K562 (cell line): ENCODE measurements around the gene DACT3. TPM values are rescaled to one million over a fixed set of nuclear protein-coding genes. Genes with fewer than 3 reads are reported as not detected.
A peak's percentile ranks its signal among the peaks of the same experiment; 100 is the strongest.

ENCODE experiments used
- ARID1B ChIP-seq: fragments of 450-650 bp; IDR thresholded peaks from 2 replicates; pipeline ENCODE4 v1.6.1; 2016; ENCODE audit warnings: antibody characterized with exemption, mild to moderate bottlenecking, inconsistent platforms
- CTBP1 ChIP-seq: fragments of 450-650 bp; IDR thresholded peaks from 2 replicates; pipeline ENCODE4 v1.6.1; 2016; ENCODE audit warnings: borderline replicate concordance
- EGR1 ChIP-seq: fragments of 450-650 bp; conservative IDR thresholded peaks from 2 replicates; pipeline ENCODE4 v1.6.1; 2017; ENCODE audit warnings: mild to moderate bottlenecking
- FOXK2 ChIP-seq, 2 experiments: fragments of 450-650 bp; IDR thresholded peaks in 1 of 2; conservative IDR thresholded peaks in 1 of 2; 2 replicates each; pipeline ENCODE4 v1.6.1; 2016; ENCODE audit warnings: low read depth in 2 of 2, mild to moderate bottlenecking in 1 of 2
- HDAC1 ChIP-seq, 2 experiments: fragments of 450-650 bp; IDR thresholded peaks; 2 replicates each; pipeline ENCODE4 v1.6.1; 2016 to 2017; ENCODE audit warnings: inconsistent platforms in 1 of 2, mild to moderate bottlenecking in 1 of 2, moderate library complexity in 1 of 2
- HDAC3 ChIP-seq: fragments of 450-650 bp; IDR thresholded peaks from 2 replicates; pipeline ENCODE4 v1.6.1; 2018; ENCODE audit warnings: borderline replicate concordance, mild to moderate bottlenecking, moderate library complexity; ENCODE audit not compliant: partially characterized antibody
- LEF1 ChIP-seq: fragments of 450-650 bp; IDR thresholded peaks from 2 replicates; pipeline ENCODE4 v1.6.1; 2016; ENCODE audit warnings: mild to moderate bottlenecking
- RBM25 ChIP-seq: fragments of 200-400 bp; formaldehyde crosslinking; IDR thresholded peaks from 2 replicates; pipeline ENCODE4 v1.6.1; 2018; ENCODE audit warnings: low read length, low read depth, moderate library complexity; ENCODE audit not compliant: severe bottlenecking
- USF1 ChIP-seq: sonication (generic); formaldehyde crosslinking; IDR thresholded peaks from 2 replicates; pipeline ENCODE4 v1.9.0; 2022; ENCODE audit warnings: mild to moderate bottlenecking, missing genetic modification reagents
- ZBTB9 ChIP-seq: fragments of 450-650 bp; formaldehyde crosslinking; IDR thresholded peaks from 2 replicates; pipeline ENCODE4 v1.4.0; 2020; ENCODE audit warnings: mild to moderate bottlenecking, moderate library complexity
- ZNF24 ChIP-seq: fragments of 450-650 bp; IDR thresholded peaks from 2 replicates; pipeline ENCODE4 v1.6.1; 2016
- ZNF707 ChIP-seq: fragments of 250-450 bp; sonication (Bioruptor Pico); conservative IDR thresholded peaks from 2 replicates; pipeline ENCODE4 v1.8.0; 2022; ENCODE audit warnings: inconsistent platforms, mild to moderate bottlenecking, moderate library complexity
- ZNF79 ChIP-seq: fragments of 250-450 bp; sonication (Bioruptor Pico); IDR thresholded peaks from 2 replicates; pipeline ENCODE4 v1.4.0; 2020; ENCODE audit warnings: low read depth, mild to moderate bottlenecking, moderate library complexity
- polyA plus RNA-seq, 8 experiments: library from polyadenylated mRNA; depleted of rRNA in 4 of 8; stranded (reverse) in 5 of 8; unstranded in 3 of 8; fragments of >200 nt; fragmentation: Nextera tagmentation in 2 of 8; fragmentation: Illumina TruSeq in 1 of 8; extraction: Ambion mirVana in 2 of 8; extraction: Trizol in 1 of 8; gene quantifications; 2 replicates each; pipeline versions ENCODE4 v1.2.1 to v1.2.3, GENCODE V29; 2011 to 2014; ENCODE audit warnings: inconsistent platforms in 1 of 8, missing spikeins in 1 of 8
- total RNA-seq, 7 experiments: library from RNA; depleted of rRNA in 6 of 7; stranded (reverse); fragments of >200 nt in 6 of 7; fragmentation: Illumina TruSeq in 2 of 7; extraction: Trizol in 2 of 7; gene quantifications; 2 replicates each; pipeline versions ENCODE4 v1.2.1 to v1.2.3, GENCODE V29; 2011 to 2021; ENCODE audit warnings: low replicate concordance in 1 of 7
- TF ChIP-seq, protein P1 (sequence below): IDR thresholded peaks from 2 replicates; pipeline ENCODE4 v1.6.1; 2012; ENCODE audit warnings: low read depth, low read length, improper control_type of control experiment, borderline replicate concordance
- TF ChIP-seq, protein P2 (sequence below), 2 experiments: IDR thresholded peaks; 2 replicates each; pipeline ENCODE4 v1.6.1; 2012; ENCODE audit warnings: improper control_type of control experiment in 2 of 2, low read depth in 2 of 2, low read length in 2 of 2, borderline replicate concordance in 1 of 2
- TF ChIP-seq, protein P3 (sequence below), 3 experiments: IDR thresholded peaks in 2 of 3; conservative IDR thresholded peaks in 1 of 3; 2 replicates each; pipeline ENCODE4 v1.5.1; 2011 to 2012; ENCODE audit warnings: low read length in 3 of 3, mild to moderate bottlenecking in 3 of 3, control low read depth in 2 of 3, improper control_type of control experiment in 1 of 3, inconsistent platforms in 1 of 3, low read depth in 1 of 3, mixed read lengths in 1 of 3, moderate library complexity in 1 of 3; ENCODE audit not compliant: insufficient read depth in 2 of 3

DACT3 gene
- total and polyA plus RNA-seq, 9 of the 15 experiments (the other 6 are each of a cell fraction or from before 2014, with no cell fraction given): 0.67 to 6.5 (median 3.5) TPM

DNA sequence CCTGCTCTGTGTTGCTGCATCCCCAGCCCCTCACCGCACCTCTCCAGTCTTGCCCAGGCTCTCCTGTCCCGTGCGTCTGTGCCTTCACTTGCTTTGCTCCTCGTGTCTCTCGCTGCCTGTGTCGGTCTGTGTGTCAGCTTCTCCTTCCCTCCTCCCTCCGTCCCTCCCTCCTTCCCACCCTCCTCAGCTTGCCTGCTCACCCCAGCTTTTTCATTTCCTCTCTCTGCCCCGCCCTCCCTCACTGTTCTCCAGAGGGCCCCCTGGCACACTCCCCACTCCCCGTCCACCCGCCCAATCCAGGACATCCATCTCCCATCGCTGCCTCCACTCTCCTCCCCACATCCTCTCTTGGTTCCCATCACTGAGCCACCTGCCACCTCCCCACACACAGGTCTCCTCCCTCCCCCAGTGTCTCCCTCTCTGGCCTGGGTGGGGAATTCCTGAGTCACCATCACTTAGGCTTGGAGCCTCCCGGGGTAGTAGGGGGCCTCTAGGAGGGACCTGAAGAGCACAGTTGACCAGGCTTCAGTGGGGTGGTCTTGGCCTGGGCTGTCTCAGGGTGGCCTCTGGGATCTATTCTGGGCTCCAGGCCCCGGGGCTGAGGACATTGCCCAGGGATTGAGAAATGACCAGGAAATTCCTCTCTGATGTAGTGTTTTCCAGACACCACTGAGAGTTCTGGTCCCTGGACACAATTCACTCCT, 35.9 kb downstream of the DACT3 start, which contains the start of gene PTGIR (continued):
- TF ChIP-seq CTBP1: peak; percentile 90
- no peak for TF ChIP-seq ZNF707 (CRISPR knock-in tag)
- no peak for TF ChIP-seq ZBTB9 (CRISPR knock-in tag)
- TF ChIP-seq HDAC3: no peak
- no peak for TF ChIP-seq ZNF24
- TF ChIP-seq, protein P1, sequence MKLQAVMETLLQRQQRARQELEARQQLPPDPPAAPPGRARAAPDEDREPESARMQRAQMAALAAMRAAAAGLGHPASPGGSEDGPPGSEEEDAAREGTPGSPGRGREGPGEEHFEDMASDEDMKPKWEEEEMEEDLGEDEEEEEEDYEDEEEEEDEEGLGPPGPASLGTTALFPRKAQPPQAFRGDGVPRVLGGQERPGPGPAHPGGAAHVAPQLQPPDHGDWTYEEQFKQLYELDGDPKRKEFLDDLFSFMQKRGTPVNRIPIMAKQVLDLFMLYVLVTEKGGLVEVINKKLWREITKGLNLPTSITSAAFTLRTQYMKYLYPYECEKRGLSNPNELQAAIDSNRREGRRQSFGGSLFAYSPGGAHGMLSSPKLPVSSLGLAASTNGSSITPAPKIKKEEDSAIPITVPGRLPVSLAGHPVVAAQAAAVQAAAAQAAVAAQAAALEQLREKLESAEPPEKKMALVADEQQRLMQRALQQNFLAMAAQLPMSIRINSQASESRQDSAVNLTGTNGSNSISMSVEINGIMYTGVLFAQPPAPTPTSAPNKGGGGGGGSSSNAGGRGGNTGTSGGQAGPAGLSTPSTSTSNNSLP: no peak
- TF ChIP-seq RBM25: no peak
- TF ChIP-seq FOXK2 (conservative IDR thresholded peaks at IDR 0.05 in 1 of 2, IDR thresholded peaks at IDR 0.05 in 1 of 2; ENCODE audit: low read depth in 2 of 2): no peak
- TF ChIP-seq ZNF79 (CRISPR knock-in tag): no peak
- TF ChIP-seq HDAC1 (IDR thresholded peaks at IDR 0.05): peak in 1 of 2 experiments; percentile 60; a peak in 2 of 4 replicates
- no peak; the same call in 1 of the 2 replicates for TF ChIP-seq EGR1
- TF ChIP-seq LEF1: no peak
- TF ChIP-seq, protein P2, sequence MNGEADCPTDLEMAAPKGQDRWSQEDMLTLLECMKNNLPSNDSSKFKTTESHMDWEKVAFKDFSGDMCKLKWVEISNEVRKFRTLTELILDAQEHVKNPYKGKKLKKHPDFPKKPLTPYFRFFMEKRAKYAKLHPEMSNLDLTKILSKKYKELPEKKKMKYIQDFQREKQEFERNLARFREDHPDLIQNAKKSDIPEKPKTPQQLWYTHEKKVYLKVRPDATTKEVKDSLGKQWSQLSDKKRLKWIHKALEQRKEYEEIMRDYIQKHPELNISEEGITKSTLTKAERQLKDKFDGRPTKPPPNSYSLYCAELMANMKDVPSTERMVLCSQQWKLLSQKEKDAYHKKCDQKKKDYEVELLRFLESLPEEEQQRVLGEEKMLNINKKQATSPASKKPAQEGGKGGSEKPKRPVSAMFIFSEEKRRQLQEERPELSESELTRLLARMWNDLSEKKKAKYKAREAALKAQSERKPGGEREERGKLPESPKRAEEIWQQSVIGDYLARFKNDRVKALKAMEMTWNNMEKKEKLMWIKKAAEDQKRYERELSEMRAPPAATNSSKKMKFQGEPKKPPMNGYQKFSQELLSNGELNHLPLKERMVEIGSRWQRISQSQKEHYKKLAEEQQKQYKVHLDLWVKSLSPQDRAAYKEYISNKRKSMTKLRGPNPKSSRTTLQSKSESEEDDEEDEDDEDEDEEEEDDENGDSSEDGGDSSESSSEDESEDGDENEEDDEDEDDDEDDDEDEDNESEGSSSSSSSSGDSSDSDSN (IDR thresholded peaks at IDR 0.05; ENCODE audit: borderline replicate concordance in 1 of 2, low read depth in 2 of 2, low read length in 2 of 2): no peak
- TF ChIP-seq, protein P3, sequence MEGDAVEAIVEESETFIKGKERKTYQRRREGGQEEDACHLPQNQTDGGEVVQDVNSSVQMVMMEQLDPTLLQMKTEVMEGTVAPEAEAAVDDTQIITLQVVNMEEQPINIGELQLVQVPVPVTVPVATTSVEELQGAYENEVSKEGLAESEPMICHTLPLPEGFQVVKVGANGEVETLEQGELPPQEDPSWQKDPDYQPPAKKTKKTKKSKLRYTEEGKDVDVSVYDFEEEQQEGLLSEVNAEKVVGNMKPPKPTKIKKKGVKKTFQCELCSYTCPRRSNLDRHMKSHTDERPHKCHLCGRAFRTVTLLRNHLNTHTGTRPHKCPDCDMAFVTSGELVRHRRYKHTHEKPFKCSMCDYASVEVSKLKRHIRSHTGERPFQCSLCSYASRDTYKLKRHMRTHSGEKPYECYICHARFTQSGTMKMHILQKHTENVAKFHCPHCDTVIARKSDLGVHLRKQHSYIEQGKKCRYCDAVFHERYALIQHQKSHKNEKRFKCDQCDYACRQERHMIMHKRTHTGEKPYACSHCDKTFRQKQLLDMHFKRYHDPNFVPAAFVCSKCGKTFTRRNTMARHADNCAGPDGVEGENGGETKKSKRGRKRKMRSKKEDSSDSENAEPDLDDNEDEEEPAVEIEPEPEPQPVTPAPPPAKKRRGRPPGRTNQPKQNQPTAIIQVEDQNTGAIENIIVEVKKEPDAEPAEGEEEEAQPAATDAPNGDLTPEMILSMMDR (IDR thresholded peaks at IDR 0.05 in 2 of 3, conservative IDR thresholded peaks at IDR 0.05 in 1 of 3; ENCODE audit: insufficient read depth in 2 of 3, low read depth in 1 of 3, low read length in 3 of 3): 0 out of 6 replicates have a peak, but pooled peaks of 1 of the 3 experiments have one; percentile 9
- no peak for TF ChIP-seq USF1 (CRISPR knock-in tag)
- peak; percentile 27; the same call in 1 of the 2 replicates for TF ChIP-seq ARID1B
